GM12872 (cell line): ENCODE results near the gene HK1.

Experiments used
- CTCF ChIP-seq: IDR thresholded peaks from 3 replicates; pipeline ENCODE4 v1.5.1; 2011; ENCODE audit warnings: low read depth, mild to moderate bottlenecking, low read length, moderate library complexity; ENCODE audit not compliant: insufficient read depth

Gene HK1

DNA sequence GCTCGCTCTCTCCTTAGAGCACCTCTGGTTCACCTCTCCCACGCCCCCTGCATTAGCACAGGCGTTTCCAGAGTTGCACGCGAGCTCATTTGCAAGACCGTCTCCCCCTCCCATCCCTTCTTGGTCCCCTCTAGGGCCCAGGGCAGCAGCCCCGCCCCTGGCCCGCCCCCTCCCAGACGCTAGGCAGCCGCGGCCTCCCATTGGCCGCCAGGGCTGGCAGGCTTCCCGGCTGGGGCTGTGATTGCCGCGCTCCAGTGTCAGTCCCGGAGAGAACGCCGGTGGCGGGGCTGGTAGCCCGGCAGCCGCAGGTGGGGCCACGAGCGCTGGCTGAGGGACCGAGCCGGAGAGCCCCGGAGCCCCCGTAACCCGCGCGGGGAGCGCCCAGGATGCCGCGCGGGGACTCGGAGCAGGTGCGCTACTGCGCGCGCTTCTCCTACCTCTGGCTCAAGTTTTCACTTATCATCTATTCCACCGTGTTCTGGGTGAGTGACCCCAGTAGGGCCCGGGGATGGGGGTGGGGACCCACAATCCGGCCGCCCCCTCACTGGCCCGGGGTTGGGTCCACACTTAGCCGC is 173.0 kb downstream of the HK1 start, which contains the start of gene TSPAN15:
Gene TSPAN15, plus strand, starts transcription at position 257 of the 575 bp plus-strand sequence. Its CDS starts 130 bp downstream, at position 387.
- no peak for TF ChIP-seq CTCF
